Activated CD4-positive, alpha-beta T cell treated with anti-CD3 and anti-CD28 coated beads for 36 hours (primary cell): ENCODE data around the gene PAPOLG. TPM values are rescaled to one million over a fixed set of nuclear protein-coding genes. Genes with fewer than 3 reads are reported as not detected.

ENCODE experiments used
- ATAC-seq: fragments of 200-7000 bp; cut with Tn5 transposase; one replicate; pipeline ENCODE4 v1.10.0; 2021; ENCODE audit warnings: mild to moderate bottlenecking, moderate library complexity
- CTCF ChIA-PET: fragments of 350-600 bp; sonication (Branson Sonifier 250); formaldehyde crosslinking; loops from one replicate; lab custom pipeline; 2021; ENCODE audit warnings: antibody characterized with exemption; lab: Charles Lee
- POLR2A ChIA-PET: fragments of 350-600 bp; sonication (Branson Sonifier 250); formaldehyde crosslinking; loops from one replicate; lab custom pipeline; 2021; ENCODE audit warnings: antibody characterized with exemption, inconsistent platforms; lab: Charles Lee
- DNase-seq: peaks from one replicate; pipeline ENCODE4 v3.0.0-alpha.2; 2020
- H3K27ac Mint-ChIP-seq: one replicate; pipeline ENCODE4 v1.8.0; 2021; ENCODE audit warnings: mixed read lengths
- H3K27me3 Mint-ChIP-seq: one replicate; pipeline ENCODE4 v1.8.0; 2021; ENCODE audit warnings: mixed read lengths
- H3K36me3 Mint-ChIP-seq: one replicate; pipeline ENCODE4 v1.8.0; 2021; ENCODE audit warnings: low read depth, mixed read lengths
- H3K4me1 Mint-ChIP-seq: one replicate; pipeline ENCODE4 v1.8.0; 2021; ENCODE audit warnings: mixed read lengths
- H3K4me3 Mint-ChIP-seq: one replicate; pipeline ENCODE4 v1.8.0; 2021; ENCODE audit warnings: mild to moderate bottlenecking, moderate library complexity, mixed read lengths
- H3K9me3 Mint-ChIP-seq: one replicate; pipeline ENCODE4 v1.8.0; 2021; ENCODE audit warnings: low read depth, mixed read lengths
- intact Hi-C, 2 experiments: fragments of 100-400 bp; cut with DNase I in 1 of 2; cut with micrococcal nuclease in 1 of 2; formaldehyde crosslinking; loops; one replicate each; pipeline versions ENCODE4 v1.14.2 to v1.15.1; 2022 to 2024; cut with DNase I, micrococcal nuclease
- total RNA-seq, 2 experiments: library from RNA; stranded (reverse); gene quantifications; one replicate each; pipeline ENCODE4 v1.2.3, GENCODE V29; 2021

The PAPOLG gene
- total RNA-seq, 2 experiments from 2014 or later, result 13.8 to 14.2 TPM

DNA sequence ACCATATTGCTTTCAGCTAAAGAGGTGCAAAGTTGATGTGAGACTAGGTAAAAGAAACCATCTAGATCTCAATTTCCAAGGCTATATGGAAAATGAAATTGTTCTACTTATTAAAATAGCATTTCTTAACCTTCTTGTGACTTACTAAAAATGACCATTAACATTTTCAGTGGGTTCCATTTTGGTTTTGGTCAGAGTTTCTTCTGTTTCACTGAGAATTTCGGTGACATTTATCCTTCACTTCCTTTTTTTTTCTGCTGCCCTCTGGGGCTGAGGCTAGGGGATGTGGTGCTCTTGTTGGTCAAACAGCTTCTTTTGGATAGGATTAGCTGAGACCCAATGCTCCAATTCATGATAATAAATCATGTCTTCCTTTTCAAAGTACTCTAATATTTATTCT is 81.1 kb downstream of the PAPOLG start:
- Mint-ChIP-seq H3K4me3 (no peak overlapping the region), H3K4me1 (peaks cover 43% of the 10 kb centered on the region), H3K27ac (no peak overlapping the region), H3K9me3 (no peaks in the 10 kb centered on the region), H3K27me3 (peaks cover 4% of the 10 kb centered on the region), H3K36me3 (no peaks in the 10 kb centered on the region)
- ATAC-seq, result no peak
- intact Hi-C loops, result no loop called here
- POLR2A ChIA-PET, result no interaction called here
- no peak for DNase-seq
- CTCF ChIA-PET, result interaction anchor here (0.7 to 1.2 kb wide), 2 partner anchors 9 to 130 kb away, joined by 3 read pairs; no protein-coding TSS in a partner anchor

DNA sequence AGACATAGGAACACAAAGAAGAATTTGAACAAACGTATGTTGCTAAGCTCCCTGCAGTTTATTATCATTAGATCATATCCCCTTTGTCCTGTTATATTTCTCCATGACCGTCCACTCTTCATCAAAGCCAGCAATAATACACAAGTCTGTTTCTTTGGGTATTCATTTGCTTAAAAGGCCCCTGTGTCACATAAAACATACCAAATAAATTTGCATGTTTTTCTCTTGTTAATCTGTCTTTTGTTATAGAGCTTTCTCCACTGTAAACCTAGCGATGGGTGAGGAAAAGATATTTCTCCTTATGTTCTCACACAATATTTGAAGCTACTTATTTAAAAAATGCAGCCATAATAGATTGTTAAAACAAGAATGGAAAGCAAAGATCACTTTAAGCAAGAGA is 82.4 kb downstream of the PAPOLG start:
- POLR2A ChIA-PET, result interaction anchor here (0.6 kb wide), 1 partner anchor 227 kb away, joined by 3 read pairs; no protein-coding TSS in a partner anchor
- H3K36me3 Mint-ChIP-seq, result no peaks in the 10 kb centered on the region
- peaks cover 31% of the 10 kb centered on the region for H3K4me1 Mint-ChIP-seq
- H3K27me3 Mint-ChIP-seq, result peaks cover 4% of the 10 kb centered on the region
- intact Hi-C loops, result no loop called here
- CTCF ChIA-PET, result interaction anchor here (0.5 to 1.2 kb wide), 6 partner anchors 10 to 33 kb away, joined by 3 read pairs; no protein-coding TSS in a partner anchor
- H3K9me3 Mint-ChIP-seq, result no peaks in the 10 kb centered on the region
- ATAC-seq (no peak), DNase-seq (no peak)
- no peak overlapping the region for H3K27ac Mint-ChIP-seq
- H3K4me3 Mint-ChIP-seq, result no peak overlapping the region

DNA sequence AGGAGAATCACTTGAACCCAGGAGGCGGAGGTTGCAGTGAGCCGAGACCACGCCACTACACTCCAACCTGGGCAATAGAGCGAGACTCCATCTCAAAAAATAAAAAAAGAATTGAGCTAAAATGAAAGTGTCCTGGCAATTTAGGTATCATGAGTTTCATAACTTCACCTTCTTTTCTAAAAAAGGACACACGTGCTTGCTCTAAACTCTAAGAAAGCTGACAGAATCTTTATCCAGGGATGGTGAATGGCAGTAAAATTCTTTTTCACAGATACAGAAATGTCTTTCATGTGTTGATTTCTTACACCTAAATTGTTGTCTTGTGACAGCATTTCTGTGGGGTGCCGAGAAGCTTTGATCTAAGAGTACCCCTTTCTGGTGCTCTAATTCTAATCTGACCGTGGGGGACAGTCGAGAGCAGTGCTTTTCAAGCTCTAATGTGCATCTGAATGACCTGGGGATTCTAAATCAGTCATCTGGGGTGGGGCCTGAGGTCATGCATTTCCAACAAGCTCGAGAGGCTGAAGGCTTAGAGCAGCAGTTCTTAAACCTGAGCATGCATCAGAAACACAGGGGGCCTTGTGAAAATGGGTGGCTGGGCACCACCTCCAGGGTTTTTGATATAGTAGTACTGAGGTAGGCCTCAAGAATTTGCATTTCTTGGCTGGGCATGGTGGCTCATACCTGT is 83.2 kb downstream of the PAPOLG start:
- CTCF ChIA-PET, result interaction anchor here (0.7 to 1.3 kb wide), 6 partner anchors 9 to 34 kb away, joined by 3 to 4 read pairs (median 3); no protein-coding TSS in a partner anchor
- no peak overlapping the region for H3K27ac Mint-ChIP-seq
- no peaks in the 10 kb centered on the region for H3K36me3 Mint-ChIP-seq
- H3K9me3 Mint-ChIP-seq, result no peaks in the 10 kb centered on the region
- POLR2A ChIA-PET, result no interaction called here
- peaks cover 31% of the 10 kb centered on the region for H3K4me1 Mint-ChIP-seq
- intact Hi-C loops, result no loop called here
- H3K4me3 Mint-ChIP-seq, result no peak overlapping the region
- no peak for ATAC-seq
- peaks cover 4% of the 10 kb centered on the region for H3K27me3 Mint-ChIP-seq
- no peak for DNase-seq

DNA sequence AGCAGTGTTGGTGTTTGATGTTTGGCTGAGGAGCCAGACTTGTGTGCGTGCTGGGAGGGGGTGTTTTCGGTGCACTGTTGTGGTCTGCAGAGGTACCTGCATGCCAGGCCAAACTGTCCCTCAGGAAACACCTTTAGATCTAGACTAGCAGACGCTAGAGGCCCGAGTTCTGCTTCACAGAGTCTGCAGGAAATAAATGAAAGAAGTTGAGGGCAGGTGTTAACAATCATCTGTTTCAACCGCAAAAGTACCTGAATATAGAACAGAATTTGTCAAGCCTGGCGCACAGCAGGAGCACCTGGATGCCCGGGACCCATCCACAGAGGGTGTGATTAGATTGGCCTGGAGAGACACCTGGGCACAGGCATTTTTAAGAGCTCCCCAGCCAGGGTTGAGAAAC is 84.8 kb downstream of the PAPOLG start:
- DNase-seq, result no peak
- Mint-ChIP-seq H3K4me3 (no peak overlapping the region), H3K4me1 (peaks cover 28% of the 10 kb centered on the region), H3K27ac (peak overlapping the region; percentile 23), H3K27me3 (no peaks in the 10 kb centered on the region), H3K9me3 (no peaks in the 10 kb centered on the region), H3K36me3 (no peaks in the 10 kb centered on the region)
- ChIA-PET CTCF (no interaction called here), POLR2A (no interaction called here)
- peak; percentile 30 for ATAC-seq
- intact Hi-C loops, result no loop called here

DNA sequence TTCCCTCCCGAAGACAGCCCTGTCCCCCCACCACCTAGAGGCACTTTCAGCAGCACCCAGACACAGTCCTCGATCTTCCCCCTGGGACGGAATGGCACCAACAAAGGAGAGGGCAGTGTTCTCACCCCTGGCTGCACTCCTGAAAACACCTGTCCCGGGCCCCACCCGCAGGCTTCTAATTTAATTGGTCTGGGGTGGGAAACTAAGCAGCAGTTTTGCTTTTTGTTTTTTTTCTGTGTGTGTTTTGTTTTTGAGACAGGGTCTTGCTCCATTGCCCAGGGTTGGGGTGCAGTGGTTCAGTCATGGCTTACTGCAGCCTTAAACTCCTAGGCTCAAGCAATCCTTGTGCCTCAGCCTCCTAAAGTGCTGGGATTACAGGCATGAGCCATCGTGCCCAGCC is 86.9 kb downstream of the PAPOLG start:
- POLR2A ChIA-PET, result no interaction called here
- Mint-ChIP-seq H3K9me3 (no peaks in the 10 kb centered on the region), H3K4me1 (peaks cover 26% of the 10 kb centered on the region), H3K36me3 (no peaks in the 10 kb centered on the region), H3K27me3 (no peaks in the 10 kb centered on the region), H3K4me3 (no peak overlapping the region), H3K27ac (no peak overlapping the region)
- intact Hi-C loops, result no loop called here
- CTCF ChIA-PET, result interaction anchor here (0.9 kb wide), 1 partner anchor 20 kb away, joined by 3 read pairs; no protein-coding TSS in a partner anchor
- ATAC-seq, result no peak
- DNase-seq, result no peak

DNA sequence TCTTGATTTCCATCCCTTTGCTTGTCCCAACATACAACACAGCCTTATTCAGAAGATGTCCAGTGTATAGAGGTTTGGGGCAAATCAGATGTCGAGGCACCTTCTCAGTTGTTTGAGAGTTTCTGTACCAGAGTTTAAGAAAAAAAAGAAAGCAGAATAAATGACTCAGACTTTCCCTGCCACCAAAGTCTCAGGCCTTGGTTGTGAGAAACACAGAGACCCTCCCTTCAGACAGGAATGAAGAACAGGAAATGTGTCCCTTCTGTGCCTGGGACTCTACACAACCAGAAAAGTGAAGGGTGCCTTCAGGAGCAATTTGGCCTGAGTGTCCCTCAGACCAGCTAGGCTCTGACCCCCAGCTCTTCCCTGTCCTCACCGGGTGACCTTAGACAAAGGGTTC is 88.0 kb downstream of the PAPOLG start:
- peaks cover 26% of the 10 kb centered on the region for H3K4me1 Mint-ChIP-seq
- ChIA-PET POLR2A (no interaction called here), CTCF (interaction anchor here (0.6 to 1.1 kb wide), 3 partner anchors 12 to 560 kb away, joined by 3 to 6 read pairs (median 3); no protein-coding TSS in a partner anchor)
- intact Hi-C loops, result loop anchor here in 1 of 2 experiments (1.0 to 2.0 kb wide), 2 partner anchors 25 to 29 kb away; no protein-coding TSS in a partner anchor
- ATAC-seq, result peak; percentile 82
- no peaks in the 10 kb centered on the region for H3K9me3 Mint-ChIP-seq
- no peak overlapping the region for H3K4me3 Mint-ChIP-seq
- DNase-seq, result peak; percentile 50
- no peaks in the 10 kb centered on the region for H3K36me3 Mint-ChIP-seq
- no peaks in the 10 kb centered on the region for H3K27me3 Mint-ChIP-seq
- H3K27ac Mint-ChIP-seq, result peak overlapping the region; percentile 28

DNA sequence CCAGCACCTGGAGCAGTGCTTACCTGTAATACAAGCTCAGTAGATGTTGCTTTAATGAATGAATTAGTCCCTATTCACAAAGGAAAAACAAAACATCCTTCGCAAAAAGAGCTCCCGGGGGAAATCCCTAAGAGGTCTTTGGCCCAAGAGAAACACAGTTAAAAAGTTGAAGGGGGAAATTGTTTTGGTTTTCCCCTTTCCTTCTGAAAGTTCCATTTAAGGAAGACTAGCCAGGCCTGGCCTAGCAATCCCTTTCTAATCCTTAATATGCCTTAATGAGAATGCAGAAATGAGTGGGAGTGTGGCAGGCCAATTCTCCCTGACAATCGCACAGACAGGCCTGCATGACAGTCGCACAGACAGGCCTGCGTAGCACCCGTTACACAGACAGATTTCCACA is 91.8 kb downstream of the PAPOLG start:
- no peaks in the 10 kb centered on the region for H3K9me3 Mint-ChIP-seq
- intact Hi-C loops, result no loop called here
- peaks cover 12% of the 10 kb centered on the region for H3K4me1 Mint-ChIP-seq
- no peak for ATAC-seq
- ChIA-PET POLR2A (no interaction called here), CTCF (no interaction called here)
- H3K27me3 Mint-ChIP-seq, result no peaks in the 10 kb centered on the region
- no peak overlapping the region for H3K27ac Mint-ChIP-seq
- no peaks in the 10 kb centered on the region for H3K36me3 Mint-ChIP-seq
- H3K4me3 Mint-ChIP-seq, result no peak overlapping the region
- no peak for DNase-seq

Other genes with a start within 250 kb of the PAPOLG start
- gene BCL11A, start 202.6 kb upstream of the PAPOLG start, total RNA-seq, result under 1 TPM; 0.57 to 0.98 TPM
- 10 to 100 TPM; 42.7 to 55.9 TPM for gene REL, start 125.3 kb downstream of the PAPOLG start, total RNA-seq